ENCODE measurements around the gene REV1.

DNA sequence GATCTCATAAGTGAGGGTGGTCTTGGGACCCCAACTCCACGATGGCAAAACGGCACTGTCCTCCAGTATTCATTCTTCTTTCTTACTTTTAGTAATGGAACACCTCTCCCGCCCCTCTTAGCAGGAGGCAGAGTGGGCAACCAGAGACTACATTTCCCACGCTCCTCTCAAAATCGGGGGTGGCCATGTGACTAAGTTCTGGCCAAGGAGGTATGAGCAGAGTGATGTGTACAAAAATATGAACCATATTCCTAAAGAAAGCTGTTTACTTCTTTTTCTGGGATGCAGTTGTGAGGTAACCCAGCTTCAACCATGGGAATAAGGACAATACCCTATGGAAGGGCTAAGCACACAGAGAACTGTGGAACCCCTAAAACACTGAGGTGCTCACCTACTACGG is 12.8 kb downstream of the REV1 start:
- TF ChIP-seq ZNF530 (CRISPR knock-in tag; IDR thresholded peaks at IDR 0.05; ENCODE audit: low read depth) (no peak), CAMTA2 (CRISPR knock-in tag; IDR thresholded peaks at IDR 0.05; ENCODE audit: borderline replicate concordance) (no peak), FOXK1 (CRISPR knock-in tag; IDR thresholded peaks at IDR 0.05; ENCODE audit: borderline replicate concordance, low read depth) (no peak), POLR2A (IDR thresholded peaks at IDR 0.05; ENCODE audit: insufficient read depth in 1 of 2, low read depth in 2 of 2, low read length in 2 of 2) (no peak), STAG1 (CRISPR knock-in tag; IDR thresholded peaks at IDR 0.05) (no peak), ZNF382 (CRISPR knock-in tag; IDR thresholded peaks at IDR 0.05; ENCODE audit: borderline replicate concordance) (no peak), ZNF761 (CRISPR knock-in tag; conservative IDR thresholded peaks at IDR 0.05) (no peak), POLR2AphosphoS5 (IDR thresholded peaks at IDR 0.05; ENCODE audit: low read depth, low read length) (no peak), NFYB (CRISPR knock-in tag; IDR thresholded peaks at IDR 0.05) (no peak), HDAC6 (IDR thresholded peaks at IDR 0.05; ENCODE audit: low read depth, low read length) (no peak)
- TF ChIP-seq, protein P1, sequence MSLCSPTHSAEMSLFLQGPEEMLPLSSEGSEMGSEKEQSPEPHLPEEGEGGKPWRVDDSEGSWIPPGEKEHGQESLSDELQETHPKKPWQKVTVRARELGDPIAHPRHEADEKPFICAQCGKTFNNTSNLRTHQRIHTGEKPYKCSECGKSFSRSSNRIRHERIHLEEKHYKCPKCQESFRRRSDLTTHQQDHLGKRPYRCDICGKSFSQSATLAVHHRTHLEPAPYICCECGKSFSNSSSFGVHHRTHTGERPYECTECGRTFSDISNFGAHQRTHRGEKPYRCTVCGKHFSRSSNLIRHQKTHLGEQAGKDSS (CRISPR knock-in tag; IDR thresholded peaks at IDR 0.05; ENCODE audit: borderline replicate concordance, low read depth) = no peak
- TF ChIP-seq, protein P2, sequence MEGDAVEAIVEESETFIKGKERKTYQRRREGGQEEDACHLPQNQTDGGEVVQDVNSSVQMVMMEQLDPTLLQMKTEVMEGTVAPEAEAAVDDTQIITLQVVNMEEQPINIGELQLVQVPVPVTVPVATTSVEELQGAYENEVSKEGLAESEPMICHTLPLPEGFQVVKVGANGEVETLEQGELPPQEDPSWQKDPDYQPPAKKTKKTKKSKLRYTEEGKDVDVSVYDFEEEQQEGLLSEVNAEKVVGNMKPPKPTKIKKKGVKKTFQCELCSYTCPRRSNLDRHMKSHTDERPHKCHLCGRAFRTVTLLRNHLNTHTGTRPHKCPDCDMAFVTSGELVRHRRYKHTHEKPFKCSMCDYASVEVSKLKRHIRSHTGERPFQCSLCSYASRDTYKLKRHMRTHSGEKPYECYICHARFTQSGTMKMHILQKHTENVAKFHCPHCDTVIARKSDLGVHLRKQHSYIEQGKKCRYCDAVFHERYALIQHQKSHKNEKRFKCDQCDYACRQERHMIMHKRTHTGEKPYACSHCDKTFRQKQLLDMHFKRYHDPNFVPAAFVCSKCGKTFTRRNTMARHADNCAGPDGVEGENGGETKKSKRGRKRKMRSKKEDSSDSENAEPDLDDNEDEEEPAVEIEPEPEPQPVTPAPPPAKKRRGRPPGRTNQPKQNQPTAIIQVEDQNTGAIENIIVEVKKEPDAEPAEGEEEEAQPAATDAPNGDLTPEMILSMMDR (CRISPR knock-in tag; IDR thresholded peaks at IDR 0.05) = no peak
- TF ChIP-seq, protein P3, sequence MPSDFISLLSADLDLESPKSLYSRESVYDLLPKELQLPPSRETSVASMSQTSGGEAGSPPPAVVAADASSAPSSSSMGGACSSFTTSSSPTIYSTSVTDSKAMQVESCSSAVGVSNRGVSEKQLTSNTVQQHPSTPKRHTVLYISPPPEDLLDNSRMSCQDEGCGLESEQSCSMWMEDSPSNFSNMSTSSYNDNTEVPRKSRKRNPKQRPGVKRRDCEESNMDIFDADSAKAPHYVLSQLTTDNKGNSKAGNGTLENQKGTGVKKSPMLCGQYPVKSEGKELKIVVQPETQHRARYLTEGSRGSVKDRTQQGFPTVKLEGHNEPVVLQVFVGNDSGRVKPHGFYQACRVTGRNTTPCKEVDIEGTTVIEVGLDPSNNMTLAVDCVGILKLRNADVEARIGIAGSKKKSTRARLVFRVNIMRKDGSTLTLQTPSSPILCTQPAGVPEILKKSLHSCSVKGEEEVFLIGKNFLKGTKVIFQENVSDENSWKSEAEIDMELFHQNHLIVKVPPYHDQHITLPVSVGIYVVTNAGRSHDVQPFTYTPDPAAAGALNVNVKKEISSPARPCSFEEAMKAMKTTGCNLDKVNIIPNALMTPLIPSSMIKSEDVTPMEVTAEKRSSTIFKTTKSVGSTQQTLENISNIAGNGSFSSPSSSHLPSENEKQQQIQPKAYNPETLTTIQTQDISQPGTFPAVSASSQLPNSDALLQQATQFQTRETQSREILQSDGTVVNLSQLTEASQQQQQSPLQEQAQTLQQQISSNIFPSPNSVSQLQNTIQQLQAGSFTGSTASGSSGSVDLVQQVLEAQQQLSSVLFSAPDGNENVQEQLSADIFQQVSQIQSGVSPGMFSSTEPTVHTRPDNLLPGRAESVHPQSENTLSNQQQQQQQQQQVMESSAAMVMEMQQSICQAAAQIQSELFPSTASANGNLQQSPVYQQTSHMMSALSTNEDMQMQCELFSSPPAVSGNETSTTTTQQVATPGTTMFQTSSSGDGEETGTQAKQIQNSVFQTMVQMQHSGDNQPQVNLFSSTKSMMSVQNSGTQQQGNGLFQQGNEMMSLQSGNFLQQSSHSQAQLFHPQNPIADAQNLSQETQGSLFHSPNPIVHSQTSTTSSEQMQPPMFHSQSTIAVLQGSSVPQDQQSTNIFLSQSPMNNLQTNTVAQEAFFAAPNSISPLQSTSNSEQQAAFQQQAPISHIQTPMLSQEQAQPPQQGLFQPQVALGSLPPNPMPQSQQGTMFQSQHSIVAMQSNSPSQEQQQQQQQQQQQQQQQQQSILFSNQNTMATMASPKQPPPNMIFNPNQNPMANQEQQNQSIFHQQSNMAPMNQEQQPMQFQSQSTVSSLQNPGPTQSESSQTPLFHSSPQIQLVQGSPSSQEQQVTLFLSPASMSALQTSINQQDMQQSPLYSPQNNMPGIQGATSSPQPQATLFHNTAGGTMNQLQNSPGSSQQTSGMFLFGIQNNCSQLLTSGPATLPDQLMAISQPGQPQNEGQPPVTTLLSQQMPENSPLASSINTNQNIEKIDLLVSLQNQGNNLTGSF (CRISPR knock-in tag; IDR thresholded peaks at IDR 0.05) = no peak
